ENCODE results near the gene POLDIP3.

Gene POLDIP3

GRCh38 chr22:42630901-42631602 lies 16.4 kb upstream of the POLDIP3 start:
- Histone ChIP-seq H3K4me1 (ENCODE audit: control insufficient read depth, insufficient read depth, low read length) (no peaks in the 10 kb centered on the region), H3K36me3 (ENCODE audit: control insufficient read depth in 2 of 2, insufficient read depth in 1 of 2, low read length in 2 of 2) (peaks cover 20 to 90% of the 10 kb centered on the region in 2 experiments; a peak in 2 of 3 replicates), H3K27ac (ENCODE audit: extremely low read depth, low read depth, low read length) (no peak overlapping the region), H3K9me3 (ENCODE audit: control insufficient read depth, insufficient read depth, low read depth, low read length) (no peaks in the 10 kb centered on the region), H3K4me3 (ENCODE audit: low read depth, low read length) (no peak overlapping the region)
- ChIA-PET CTCF (interaction anchor here (0.5 to 0.8 kb wide), 3 partner anchors 12 to 517 kb away, joined by 3 to 4 read pairs (median 3); no protein-coding TSS in a partner anchor), POLR2A (interaction anchor here (1.5 kb wide), 1 partner anchor 9 kb away, joined by 3 read pairs; the partner anchor contains the start of gene ATP5MGL)
- TF ChIP-seq ZIC2 (tag by site-specific recombination; IDR thresholded peaks at IDR 0.05) (peak; percentile 25; the same call in 1 of the 2 replicates), ZNF140 (tag by site-specific recombination; IDR thresholded peaks at IDR 0.05) (no peak)

GRCh38 chr22:42630211-42630610 lies 15.5 kb upstream of the POLDIP3 start:
- H3K9me3 ChIP-seq (ENCODE audit: control insufficient read depth, insufficient read depth, low read depth, low read length), result no peaks in the 10 kb centered on the region
- H3K4me3 ChIP-seq (ENCODE audit: low read depth, low read length), result no peak overlapping the region
- no peaks in the 10 kb centered on the region for H3K4me1 ChIP-seq (ENCODE audit: control insufficient read depth, insufficient read depth, low read length)
- TF ChIP-seq ZNF585B (tag by site-specific recombination; IDR thresholded peaks at IDR 0.05), result no peak
- no peak for TF ChIP-seq ZSCAN30 (tag by site-specific recombination; IDR thresholded peaks at IDR 0.05)
- no peak for TF ChIP-seq ZNF623 (tag by site-specific recombination; IDR thresholded peaks at IDR 0.05)
- no peak for TF ChIP-seq HOXD13 (CRISPR knock-in tag; IDR thresholded peaks at IDR 0.05; ENCODE audit: borderline replicate concordance)
- TF ChIP-seq BCL11A (tag by site-specific recombination; IDR thresholded peaks at IDR 0.05; ENCODE audit: low read depth), result no peak
- no peak for TF ChIP-seq ZSCAN5A (tag by site-specific recombination; IDR thresholded peaks at IDR 0.05)
- TF ChIP-seq GLIS1 (tag by site-specific recombination; IDR thresholded peaks at IDR 0.05), result no peak
- no peak for TF ChIP-seq ZNF548 (tag by site-specific recombination; IDR thresholded peaks at IDR 0.05)
- TF ChIP-seq ZNF311 (tag by site-specific recombination; IDR thresholded peaks at IDR 0.05; ENCODE audit: borderline replicate concordance), result no peak
- no peak for TF ChIP-seq ZNF157 (tag by site-specific recombination; IDR thresholded peaks at IDR 0.05)
- no peak for TF ChIP-seq ZNF366 (tag by site-specific recombination; conservative IDR thresholded peaks at IDR 0.05)
- TF ChIP-seq ZBTB21 (tag by site-specific recombination; IDR thresholded peaks at IDR 0.05), result no peak
- no peak for TF ChIP-seq ZNF777 (tag by site-specific recombination; IDR thresholded peaks at IDR 0.05; ENCODE audit: borderline replicate concordance)
- TF ChIP-seq YY2 (tag by site-specific recombination; IDR thresholded peaks at IDR 0.05), result no peak
- TF ChIP-seq BCL6B (tag by site-specific recombination; IDR thresholded peaks at IDR 0.05), result no peak
- no peak for TF ChIP-seq ZNF596 (tag by site-specific recombination; IDR thresholded peaks at IDR 0.05)
- no peak for TF ChIP-seq ZNF626 (tag by site-specific recombination; IDR thresholded peaks at IDR 0.05)
- TF ChIP-seq ZNF416 (tag by site-specific recombination; IDR thresholded peaks at IDR 0.05), result no peak
- ChIA-PET CTCF (interaction anchor here (0.6 to 1.3 kb wide), 3 partner anchors 9 to 187 kb away, joined by 3 to 9 read pairs (median 7); no protein-coding TSS in a partner anchor), POLR2A (no interaction called here)
- H3K27ac ChIP-seq (ENCODE audit: extremely low read depth, low read depth, low read length), result no peak overlapping the region
- H3K36me3 ChIP-seq (ENCODE audit: control insufficient read depth in 2 of 2, insufficient read depth in 1 of 2, low read length in 2 of 2), result peaks cover 20 to 89% of the 10 kb centered on the region in 2 experiments; a peak in 2 of 3 replicates

- H3K4me3 ChIP-seq (ENCODE audit: low read depth, low read length), result no peak overlapping the region
- H3K36me3 ChIP-seq (ENCODE audit: control insufficient read depth in 2 of 2, insufficient read depth in 1 of 2, low read length in 2 of 2), result peaks cover 15 to 91% of the 10 kb centered on the region in 2 experiments; a peak in 2 of 3 replicates
- no peaks in the 10 kb centered on the region for H3K4me1 ChIP-seq (ENCODE audit: control insufficient read depth, insufficient read depth, low read length)
- POLR2A ChIA-PET, result interaction anchor here (0.5 kb wide), 1 partner anchor 155 kb away, joined by 3 read pairs; no protein-coding TSS in a partner anchor
- no peaks in the 10 kb centered on the region for H3K9me3 ChIP-seq (ENCODE audit: control insufficient read depth, insufficient read depth, low read depth, low read length)
- H3K27ac ChIP-seq (ENCODE audit: extremely low read depth, low read depth, low read length), result no peak overlapping the region
- CTCF ChIA-PET, result no interaction called here
- TF ChIP-seq ZNF514 (tag by site-specific recombination; IDR thresholded peaks at IDR 0.05) (no peak), ZNF112 (tag by site-specific recombination; IDR thresholded peaks at IDR 0.05) (no peak), ZEB2 (tag by site-specific recombination; IDR thresholded peaks at IDR 0.05) (no peak), ZFP69B (tag by site-specific recombination; IDR thresholded peaks at IDR 0.05) (no peak), ZSCAN4 (tag by site-specific recombination; IDR thresholded peaks at IDR 0.05) (no peak), ZNF174 (tag by site-specific recombination; IDR thresholded peaks at IDR 0.05) (no peak)
Measured at GRCh38 chr22:42627981-42628380, 13.3 kb upstream of the POLDIP3 start.

Data from HEK293 (cell line).